A673 (cell line): Measurements from ENCODE around the gene ART4. TPM values are rescaled to one million over a fixed set of nuclear protein-coding genes. Genes with fewer than 3 reads are reported as not detected.

Experiments used
- BruUV-seq: library from RNA; stranded (reverse); fragments of 400-500 nt; replicated peaks from 2 replicates; lab custom pipeline; 2021; lab: Mats Ljungman, UMichigan
- CTCF ChIA-PET: fragments of 300-600 bp; sonication (Branson Sonifier 250); formaldehyde crosslinking; loops from one replicate; lab custom pipeline; 2022; ENCODE audit warnings: antibody characterized with exemption; lab: Charles Lee
- POLR2A ChIA-PET: fragments of 300-600 bp; sonication (Branson Sonifier 250); formaldehyde crosslinking; loops from one replicate; lab custom pipeline; 2022; ENCODE audit warnings: antibody characterized with exemption; ENCODE audit not compliant: low non-redundant PET; lab: Charles Lee
- DNase-seq: peaks from one replicate; pipeline ENCODE4 v3.0.0-alpha.2; 2015; ENCODE audit warnings: low spot score
- H3K27ac ChIP-seq: fragments of 200-600 bp; sonication (generic); 2 replicates; pipeline ENCODE4 v1.5.1; 2016; ENCODE audit warnings: mixed run types, low read depth, mild to moderate bottlenecking, mixed read lengths, antibody characterized with exemption, low read length; ENCODE audit not compliant: poor library complexity, severe bottlenecking
- H3K27me3 ChIP-seq: fragments of 200-600 bp; sonication (generic); replicated peaks from 2 replicates; pipeline ENCODE4 v1.6.1; 2017; ENCODE audit warnings: mixed run types, low read depth, mild to moderate bottlenecking, mixed read lengths, antibody characterized with exemption, low read length; ENCODE audit not compliant: insufficient read depth, poor library complexity
- H3K36me3 ChIP-seq: fragments of 200-600 bp; sonication (generic); 2 replicates; pipeline ENCODE4 v1.6.1; 2016; ENCODE audit warnings: mixed run types, mild to moderate bottlenecking, mixed read lengths, antibody characterized with exemption, low read length; ENCODE audit not compliant: insufficient read depth, poor library complexity, severe bottlenecking
- H3K4me1 ChIP-seq: fragments of 200-600 bp; sonication (generic); 2 replicates; pipeline ENCODE4 v1.6.1; 2017; ENCODE audit warnings: mixed run types, mild to moderate bottlenecking, mixed read lengths, antibody characterized with exemption, low read length; ENCODE audit not compliant: insufficient read depth, poor library complexity, severe bottlenecking
- H3K4me3 ChIP-seq: fragments of 200-600 bp; sonication (generic); 2 replicates; pipeline ENCODE4 v1.5.1; 2016; ENCODE audit warnings: low read depth, mixed run types, mild to moderate bottlenecking, mixed read lengths, low read length; ENCODE audit not compliant: poor library complexity, severe bottlenecking
- H3K9me3 ChIP-seq: fragments of 200-600 bp; sonication (generic); 2 replicates; pipeline ENCODE4 v1.6.1; 2016; ENCODE audit warnings: mixed run types, low read depth, mild to moderate bottlenecking, mixed read lengths, antibody characterized with exemption, low read length; ENCODE audit not compliant: poor library complexity, severe bottlenecking
- CTCF ChIP-seq: fragments of 300-800, 200-600 bp; sonication (generic); conservative IDR thresholded peaks from 2 replicates; pipeline ENCODE4 v1.5.1; 2017; ENCODE audit warnings: low read depth, mild to moderate bottlenecking, antibody characterized with exemption, low read length, moderate library complexity, mixed read lengths
- EZH2 ChIP-seq: fragments of 200-600 bp; sonication (generic); IDR thresholded peaks from 2 replicates; pipeline ENCODE4 v1.6.1; 2017; ENCODE audit warnings: borderline replicate concordance, low read depth, mild to moderate bottlenecking, mixed read lengths, antibody characterized with exemption, low read length; ENCODE audit not compliant: poor library complexity, severe bottlenecking
- intact Hi-C: fragments of 100-400 bp; cut with micrococcal nuclease; formaldehyde crosslinking; loops from one replicate; pipeline ENCODE4 v1.10.0; 2022; ENCODE audit not compliant: unreplicated experiment
- total RNA-seq: library from RNA; stranded (reverse); gene quantifications from 2 replicates; pipeline ENCODE4 v1.2.3, GENCODE V29; 2021

ART4 gene
- total RNA-seq, 1 experiment from 2014 or later = not detected

GRCh38 chr12:14777271-14777670 lies 66.1 kb downstream of the ART4 start:
- Histone ChIP-seq H3K4me3 (no peak overlapping the region), H3K36me3 (no peaks in the 10 kb centered on the region), H3K27me3 (no peaks in the 10 kb centered on the region), H3K4me1 (peaks cover 4% of the 10 kb centered on the region), H3K27ac (no peak overlapping the region), H3K9me3 (no peaks in the 10 kb centered on the region)
- TF ChIP-seq EZH2 = no peak
- DNase-seq = peak; percentile 17
- BruUV-seq = no TSS peak
- ChIA-PET POLR2A (no interaction called here), CTCF (no interaction called here)
- intact Hi-C loops = no loop called here

DNA sequence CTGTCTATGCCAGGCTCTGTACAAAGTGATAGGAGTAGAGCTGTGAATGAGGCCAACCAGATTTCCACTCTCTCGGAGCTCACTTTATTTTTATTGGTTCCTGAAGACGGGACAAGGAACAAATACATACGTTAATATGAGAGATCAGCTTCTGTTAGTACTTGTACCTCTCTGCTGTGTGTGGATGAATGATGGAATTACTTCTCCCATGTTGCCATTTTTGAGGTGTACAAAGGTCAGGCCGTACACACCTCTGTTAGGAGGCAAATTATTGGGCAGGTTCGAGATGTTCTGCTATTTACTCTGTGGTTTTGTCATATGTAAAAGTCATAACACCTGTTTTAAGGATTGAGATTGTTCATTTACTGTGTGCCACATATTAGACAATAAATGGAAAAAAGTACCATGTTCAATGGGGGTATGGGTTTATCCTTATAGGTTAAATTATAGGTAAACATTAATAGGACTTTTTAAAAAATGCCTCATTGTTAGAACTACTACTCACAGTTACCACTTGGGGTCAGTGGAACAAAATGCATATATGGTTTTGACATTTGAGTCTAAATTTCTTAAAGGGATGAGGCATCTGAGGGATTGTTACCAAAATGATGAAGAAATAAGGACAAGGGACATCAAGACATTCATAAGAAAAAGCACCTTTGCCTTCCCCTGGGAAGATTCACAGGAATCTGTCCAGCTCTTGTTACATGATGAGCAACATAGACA lies 66.9 kb downstream of the ART4 start:
- ChIA-PET CTCF (no interaction called here), POLR2A (interaction anchor here (0.5 kb wide), 1 partner anchor 18 kb away, joined by 18 read pairs; no protein-coding TSS in a partner anchor)
- Histone ChIP-seq H3K4me3 (no peak overlapping the region), H3K4me1 (peaks cover 10% of the 10 kb centered on the region), H3K9me3 (no peaks in the 10 kb centered on the region), H3K36me3 (no peaks in the 10 kb centered on the region), H3K27ac (no peak overlapping the region), H3K27me3 (no peaks in the 10 kb centered on the region)
- TF ChIP-seq EZH2 (no peak), CTCF (peak; percentile 30; the same call in 1 of the 2 replicates)
- DNase-seq = peak; percentile 22
- intact Hi-C loops = no loop called here
- no TSS peak for BruUV-seq

- Histone ChIP-seq H3K4me3 (peak overlapping the region; percentile 71), H3K27me3 (no peaks in the 10 kb centered on the region), H3K4me1 (peaks cover 13% of the 10 kb centered on the region), H3K9me3 (no peaks in the 10 kb centered on the region), H3K27ac (peak overlapping the region; percentile 58), H3K36me3 (no peaks in the 10 kb centered on the region)
- POLR2A ChIA-PET = no interaction called here
- BruUV-seq = no TSS peak
- intact Hi-C loops = no loop called here
- DNase-seq = no peak
- TF ChIP-seq EZH2 (no peak), CTCF (no peak)
- CTCF ChIA-PET = no interaction called here
Observed at GRCh38 chr12:14775636-14775980, 67.7 kb downstream of the ART4 start.

Other genes starting within 250 kb of the ART4 start
- gene GUCY2C, start 146.9 kb downstream of the ART4 start, total RNA-seq = not detected in 2 replicates
- gene WBP11, start 40.0 kb downstream of the ART4 start, total RNA-seq = 144 and 150 TPM in 2 replicates
- gene C12orf60, start 39.9 kb downstream of the ART4 start, total RNA-seq = 1.9 and 2.2 TPM in 2 replicates
- gene SMCO3, start 29.3 kb downstream of the ART4 start, total RNA-seq = not detected in 2 replicates
- not detected in 2 replicates for gene MGP, start 42.3 kb upstream of the ART4 start, total RNA-seq
- gene ERP27, start 95.0 kb upstream of the ART4 start, total RNA-seq = not detected in 2 replicates
- gene ARHGDIB, start 118.1 kb upstream of the ART4 start, total RNA-seq = 88.1 and 122 TPM in 2 replicates
- not detected in 2 replicates for gene PDE6H, start 129.5 kb upstream of the ART4 start, total RNA-seq